Measurements from ENCODE around the gene FUT7. TPM values are rescaled to one million over a fixed set of nuclear protein-coding genes. Genes with fewer than 3 reads are reported as not detected.

Gene FUT7
- total and polyA plus RNA-seq, 9 of the 15 experiments (the other 6 are each of a cell fraction or from before 2014, with no cell fraction given) = not detected

- peak in 1 of 3 experiments; percentile 55; a peak in 1 of 6 replicates for TF ChIP-seq ZBTB11 (CRISPR knock-in tag; IDR thresholded peaks at IDR 0.05)
- peak in 1 of 2 experiments; percentile 40; a peak in 2 of 4 replicates for TF ChIP-seq MAZ (CRISPR knock-in tag; conservative IDR thresholded peaks at IDR 0.05 in 1 of 2, IDR thresholded peaks at IDR 0.05 in 1 of 2)
Measured at GRCh38 chr9:137028263-137029057, 3.4 kb downstream of the FUT7 start (continued).
